IPS-NIHi7 (cell line): Measurements from ENCODE around the gene CYLC2.

Experiments
- DNase-seq: peaks from one replicate; pipeline ENCODE4 v3.0.0; 2012; ENCODE audit warnings: mixed read lengths; ENCODE audit errors: extremely low spot score

CYLC2 gene

GRCh38 chr9:102995033-102995432 lies at the start of gene CYLC2:
Gene CYLC2, plus strand, starts transcription at chr9:102995333. Its CDS starts 48 bp downstream, at chr9:102995381.
- DNase-seq = no peak

- no peak for DNase-seq
Observed at GRCh38 chr9:102950346-102950745, 44.8 kb upstream of the CYLC2 start.

GRCh38 chr9:102966999-102967398 lies 28.1 kb upstream of the CYLC2 start:
- no peak for DNase-seq

- no peak for DNase-seq
Observed at GRCh38 chr9:102967979-102968378, 27.2 kb upstream of the CYLC2 start.

GRCh38 chr9:102972780-102973179 lies 22.4 kb upstream of the CYLC2 start:
- no peak for DNase-seq

- no peak for DNase-seq
Observed at GRCh38 chr9:102974530-102974929, 20.6 kb upstream of the CYLC2 start.

- DNase-seq = peak; percentile 11
Observed at GRCh38 chr9:102975251-102975650, 19.9 kb upstream of the CYLC2 start.

GRCh38 chr9:102985162-102985895 lies 9.8 kb upstream of the CYLC2 start:
- no peak for DNase-seq

- DNase-seq = no peak
Observed at GRCh38 chr9:102986425-102986824, 8.7 kb upstream of the CYLC2 start.

- no peak for DNase-seq
Observed at GRCh38 chr9:103003689-103004088, 8.6 kb downstream of the CYLC2 start.

GRCh38 chr9:103014242-103014641 lies 19.1 kb downstream of the CYLC2 start:
- DNase-seq = no peak

- no peak for DNase-seq
Observed at GRCh38 chr9:103025796-103026195, 30.7 kb downstream of the CYLC2 start.

GRCh38 chr9:103037508-103038477 lies 42.7 kb downstream of the CYLC2 start:
- peak; percentile 7 for DNase-seq

GRCh38 chr9:103041961-103042360 lies 46.8 kb downstream of the CYLC2 start:
- no peak for DNase-seq
